Lower lobe of right lung (tissue), 2 donors: Measurements from ENCODE around the gene SYNPO. TPM values are rescaled to one million over a fixed set of nuclear protein-coding genes. Genes with fewer than 3 reads are reported as not detected.

Experiments used
- ATAC-seq, 2 donors: fragments of 200-7000 bp; cut with Tn5 transposase; one replicate each; pipeline ENCODE4 v1.9.1; 2020 to 2022; ENCODE audit warnings: mild to moderate bottlenecking in 2 of 2, moderate library complexity in 2 of 2
- DNase-seq: peaks from one replicate; pipeline ENCODE4 v3.0.0-alpha.2; 2020
- H3K27ac ChIP-seq: fragments of 200-600 bp; one replicate; pipeline ENCODE4 v1.8.0; 2022
- H3K27me3 ChIP-seq: fragments of 200-600 bp; one replicate; pipeline ENCODE4 v1.8.0; 2022; ENCODE audit warnings: low read depth
- H3K36me3 ChIP-seq: fragments of 200-600 bp; one replicate; pipeline ENCODE4 v1.8.0; 2022; ENCODE audit warnings: mild to moderate bottlenecking
- H3K4me1 ChIP-seq: fragments of 200-600 bp; one replicate; pipeline ENCODE4 v1.8.0; 2022
- H3K4me3 ChIP-seq: fragments of 200-600 bp; one replicate; pipeline ENCODE4 v1.8.0; 2022; ENCODE audit warnings: mild to moderate bottlenecking
- H3K9me3 ChIP-seq: fragments of 200-600 bp; one replicate; pipeline ENCODE4 v1.8.0; 2022
- CTCF ChIP-seq: fragments of 200-600 bp; IDR thresholded peaks from one replicate; pipeline ENCODE4 v1.8.0; 2022; ENCODE audit warnings: antibody characterized with exemption, mild to moderate bottlenecking
- intact Hi-C: fragments of 100-400 bp; cut with DNase I; formaldehyde crosslinking; loops from one replicate; pipeline ENCODE4 v1.11.0; 2022
- long read RNA-seq: library from polyadenylated mRNA; unstranded; transcript quantifications from one replicate; pipeline ENCODE4 v2.0.0, GENCODE V29; 2021
- total RNA-seq: library from RNA; stranded (reverse); fragmentation: NEBNext Ultra II Directional; extraction: Animal tissue kit (Norgen Biotek cat#: 25700); gene quantifications from one replicate; pipeline ENCODE4 v1.2.1, GENCODE V29; 2021
- donor health status: DM: no; HTN: yes; CAD: no; lungs with severe emphysema.

SYNPO gene
- 90.6 TPM for total RNA-seq
- long read RNA-seq, full-length matches to known transcripts: 1 of 58 reads
- long read RNA-seq, partial matches to known transcripts: 9 of 58 reads
- long read RNA-seq, other reads (novel, unspliced or antisense): 48 of 58 reads

GRCh38 chr5:150640311-150641005 lies at the start of gene SYNPO:
Gene SYNPO (plus strand): TSS chr5:150640660. CDS start chr5:150648276, 7,616 bp downstream.
- intact Hi-C loops: no loop called here
- no peak for DNase-seq

GRCh38 chr5:150590979-150591695 lies 49.3 kb upstream of the SYNPO start:
- H3K9me3 ChIP-seq: no peaks in the 10 kb centered on the region
- H3K36me3 ChIP-seq: no peaks in the 10 kb centered on the region
- TF ChIP-seq CTCF: no peak
- peaks cover 55% of the 10 kb centered on the region for H3K4me1 ChIP-seq
- DNase-seq (no peak), ATAC-seq (no peak)
- peak overlapping the region; percentile 56 for H3K27ac ChIP-seq
- no peaks in the 10 kb centered on the region for H3K27me3 ChIP-seq
- intact Hi-C loops: no loop called here
- no peak overlapping the region for H3K4me3 ChIP-seq

More at GRCh38 chr5:150640311-150641005, at the start of gene SYNPO:
- H3K27ac ChIP-seq: peak within 1 kb of the TSS; percentile 79
- no peak for TF ChIP-seq CTCF
- no peaks in the 10 kb centered on the region for H3K36me3 ChIP-seq
- H3K27me3 ChIP-seq: no peaks in the 10 kb centered on the region
- peak within 1 kb of the TSS; percentile 47 for H3K4me3 ChIP-seq
- H3K4me1 ChIP-seq: peaks cover 98% of the 10 kb centered on the region
- ATAC-seq: peak; percentile 55 to 69
- H3K9me3 ChIP-seq: no peaks in the 10 kb centered on the region

- DNase-seq (no peak), ATAC-seq (no peak)
- Histone ChIP-seq H3K4me3 (no peak overlapping the region), H3K36me3 (no peaks in the 10 kb centered on the region), H3K27ac (no peak overlapping the region), H3K9me3 (no peaks in the 10 kb centered on the region), H3K4me1 (peaks cover 56% of the 10 kb centered on the region), H3K27me3 (no peaks in the 10 kb centered on the region)
- no peak for TF ChIP-seq CTCF
- intact Hi-C loops: no loop called here
Measured at GRCh38 chr5:150593593-150593992, 46.9 kb upstream of the SYNPO start.

- H3K9me3 ChIP-seq: no peaks in the 10 kb centered on the region
- no peaks in the 10 kb centered on the region for H3K27me3 ChIP-seq
- DNase-seq (no peak), ATAC-seq (no peak)
- peaks cover 57% of the 10 kb centered on the region for H3K4me1 ChIP-seq
- H3K4me3 ChIP-seq: no peak overlapping the region
- H3K36me3 ChIP-seq: no peaks in the 10 kb centered on the region
- no peak for TF ChIP-seq CTCF
- H3K27ac ChIP-seq: no peak overlapping the region
- intact Hi-C loops: no loop called here
Measured at GRCh38 chr5:150593996-150594395, 46.5 kb upstream of the SYNPO start.

- Histone ChIP-seq H3K9me3 (no peaks in the 10 kb centered on the region), H3K4me3 (no peak overlapping the region), H3K36me3 (no peaks in the 10 kb centered on the region), H3K4me1 (peaks cover 65% of the 10 kb centered on the region), H3K27ac (peak overlapping the region; percentile 46), H3K27me3 (no peaks in the 10 kb centered on the region)
- DNase-seq (no peak), ATAC-seq (peak in 1 of 2 donors; percentile 7)
- no peak for TF ChIP-seq CTCF
- intact Hi-C loops: no loop called here
Measured at GRCh38 chr5:150595466-150596031, 44.9 kb upstream of the SYNPO start.
